GM21737 (cell line): ENCODE measurements around the gene RAB11B.
"Not testable (repeated sequence)": the region's sequence is repeated elsewhere in the genome, so short reads cannot be mapped to it uniquely, and the experiment has no call there.

Experiments
- ATAC-seq: cut with Tn5 transposase; IDR thresholded peaks from one replicate; pipeline ENCODE4 v1.9.1; 2021; ENCODE audit warnings: mild to moderate bottlenecking, moderate library complexity; ENCODE audit not compliant: unreplicated experiment

The RAB11B gene

DNA sequence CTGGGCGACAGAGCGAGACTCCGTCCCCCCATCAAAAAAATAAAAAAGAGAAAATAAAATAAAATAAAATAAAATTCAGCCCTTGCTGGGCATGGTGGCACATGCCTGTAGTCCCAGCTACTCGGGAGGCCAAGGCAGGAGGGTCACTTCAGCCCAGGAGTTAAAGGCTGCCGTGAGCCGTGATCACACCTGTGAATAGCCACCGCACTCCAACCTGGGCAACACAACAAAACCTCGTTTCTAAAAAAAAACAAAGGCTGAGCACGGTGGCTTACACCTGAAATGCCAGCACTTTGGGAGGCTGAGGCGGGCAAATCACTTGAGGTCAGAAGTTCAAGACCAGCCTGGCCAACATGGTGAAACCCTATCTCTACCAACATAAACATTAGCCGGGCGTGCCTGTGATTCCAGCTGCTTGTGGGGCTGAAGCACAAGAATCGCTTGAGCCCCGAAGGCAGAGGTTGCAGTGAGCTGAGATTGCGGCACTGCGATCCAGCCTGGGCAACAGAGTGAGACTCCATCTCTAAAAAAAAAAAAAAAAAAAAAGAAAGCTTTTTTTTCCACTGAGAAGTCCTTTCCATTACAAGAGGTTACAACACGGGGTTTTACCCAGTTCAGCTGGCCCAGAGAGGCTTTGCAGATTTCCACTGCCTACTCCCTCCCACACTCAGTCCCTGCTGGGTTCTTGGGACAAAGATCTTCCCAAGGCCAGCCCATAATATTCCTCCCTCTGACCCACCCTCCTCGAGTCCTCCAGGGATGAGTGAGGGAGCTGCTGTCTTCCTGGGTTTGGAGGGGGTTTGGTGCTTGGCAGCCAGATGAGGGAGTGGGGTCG is 19.8 kb upstream of the RAB11B start:
- no peak for ATAC-seq

GRCh38 chr19:8371011-8371804 is 19.0 kb upstream of the RAB11B start:
- ATAC-seq: no peak

DNA sequence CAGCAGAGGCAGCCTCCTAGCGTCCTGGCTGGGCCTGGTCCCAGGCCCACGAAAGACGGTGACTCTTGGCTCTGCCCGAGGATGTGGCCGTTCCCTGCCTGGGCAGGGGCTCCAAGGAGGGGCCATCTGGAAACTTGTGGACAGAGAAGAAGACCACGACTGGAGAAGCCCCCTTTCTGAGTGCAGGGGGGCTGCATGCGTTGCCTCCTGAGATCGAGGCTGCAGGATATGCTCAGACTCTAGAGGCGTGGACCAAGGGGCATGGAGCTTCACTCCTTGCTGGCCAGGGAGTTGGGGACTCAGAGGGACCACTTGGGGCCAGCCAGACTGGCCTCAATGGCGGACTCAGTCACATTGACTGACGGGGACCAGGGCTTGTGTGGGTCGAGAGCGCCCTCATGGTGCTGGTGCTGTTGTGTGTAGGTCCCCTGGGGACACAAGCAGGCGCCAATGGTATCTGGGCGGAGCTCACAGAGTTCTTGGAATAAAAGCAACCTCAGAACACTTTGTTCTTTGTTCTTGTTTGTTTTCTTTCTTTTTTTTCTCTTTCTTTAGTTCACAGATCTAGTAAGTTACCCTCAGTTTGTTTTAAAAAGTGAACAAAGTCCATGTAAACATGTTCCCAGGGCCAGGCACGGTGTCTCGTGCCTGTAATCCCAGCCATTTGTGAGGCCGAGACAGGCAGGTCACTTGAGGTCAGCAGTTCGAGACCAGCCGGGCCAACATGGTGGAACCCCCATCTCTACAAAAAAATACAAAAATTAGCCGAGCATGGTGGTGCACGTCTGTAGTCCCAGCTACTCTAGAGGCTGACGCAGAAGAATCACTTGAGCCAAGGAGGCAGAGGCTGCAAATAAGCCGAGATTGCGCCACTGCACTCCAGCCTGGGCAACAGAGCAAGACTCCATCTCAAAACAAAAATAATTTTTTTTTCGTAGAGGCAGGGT is 16.0 kb upstream of the RAB11B start:
- ATAC-seq: no peak

DNA sequence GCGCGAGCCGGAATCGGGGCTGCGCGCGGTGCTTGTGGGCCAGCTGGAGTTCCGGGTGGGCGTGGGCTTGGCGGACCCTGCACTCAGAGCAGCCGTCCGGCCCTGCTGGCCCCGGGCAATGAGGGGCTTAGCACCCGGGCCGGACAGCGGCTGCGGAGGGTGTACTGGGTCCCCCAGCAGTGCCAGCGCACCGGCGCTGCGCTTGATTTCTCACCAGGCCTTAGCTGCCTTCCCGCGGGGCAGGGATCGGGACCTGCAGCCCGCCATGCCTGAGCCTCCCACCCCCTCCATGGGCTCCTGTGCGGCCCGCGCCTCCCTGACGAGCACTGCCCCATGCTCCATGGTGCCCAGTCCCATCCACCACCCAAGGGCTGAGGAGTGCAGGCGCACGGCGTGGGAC is 14.4 kb upstream of the RAB11B start:
- ATAC-seq: not testable (repeated sequence)

GRCh38 chr19:8376373-8376974 is 13.7 kb upstream of the RAB11B start:
- ATAC-seq: not testable (repeated sequence)

- no peak for ATAC-seq
Measured at GRCh38 chr19:8377598-8377997, 12.6 kb upstream of the RAB11B start.

DNA sequence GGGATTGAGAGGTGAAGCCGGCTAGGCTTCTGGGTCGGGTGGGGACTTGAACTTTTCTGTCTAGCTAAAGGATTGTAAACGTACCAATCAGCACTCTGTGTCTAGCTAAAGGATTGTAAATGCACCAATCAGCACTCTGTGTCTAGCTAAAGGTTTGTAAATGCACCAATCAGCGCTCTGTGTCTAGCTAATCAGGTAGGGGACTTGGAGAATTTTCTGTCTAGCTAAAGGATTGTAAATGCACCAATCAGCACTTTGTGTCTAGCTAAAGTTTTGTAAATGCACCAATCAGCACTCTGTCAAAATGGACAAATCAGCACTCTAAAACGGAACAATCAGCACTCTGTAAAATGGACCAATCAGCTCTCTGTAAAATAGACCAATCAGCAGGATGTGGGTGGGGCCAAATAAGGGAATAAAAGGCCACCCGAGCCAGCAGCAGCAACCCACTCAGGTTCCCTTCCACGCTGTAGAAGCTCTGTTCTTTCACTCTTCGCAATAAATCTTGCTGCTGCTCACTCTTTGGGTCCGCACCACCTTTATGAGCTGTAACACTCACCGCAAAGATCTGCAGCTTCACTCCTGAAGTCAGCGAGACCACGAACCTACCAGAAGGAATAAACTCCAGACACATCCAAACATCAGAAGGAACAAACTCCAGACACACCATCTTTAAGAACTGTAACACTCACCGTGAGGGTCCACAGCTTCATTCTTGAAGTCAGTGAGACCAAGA is 10.8 kb upstream of the RAB11B start:
- ATAC-seq: not testable (repeated sequence)

DNA sequence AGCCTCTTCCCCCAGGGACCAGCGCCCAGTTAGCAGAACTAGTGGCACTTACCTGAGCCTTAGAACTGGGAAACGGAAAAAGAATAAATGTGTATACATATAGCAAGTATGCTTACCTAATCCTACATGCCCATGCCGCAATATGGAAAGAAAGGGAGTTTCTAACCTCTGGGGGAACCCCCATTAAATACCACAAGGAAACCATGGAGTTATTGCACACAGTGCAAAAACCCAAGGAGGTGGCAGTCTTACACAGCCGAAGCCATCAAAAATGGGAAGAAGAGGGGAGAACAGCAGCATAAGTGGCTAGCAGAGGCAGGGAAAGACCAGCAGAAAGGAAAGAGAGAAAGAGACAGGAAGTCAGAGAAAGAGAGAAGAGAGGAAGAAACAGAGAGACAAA is 5.6 kb upstream of the RAB11B start:
- ATAC-seq: not testable (repeated sequence)

DNA sequence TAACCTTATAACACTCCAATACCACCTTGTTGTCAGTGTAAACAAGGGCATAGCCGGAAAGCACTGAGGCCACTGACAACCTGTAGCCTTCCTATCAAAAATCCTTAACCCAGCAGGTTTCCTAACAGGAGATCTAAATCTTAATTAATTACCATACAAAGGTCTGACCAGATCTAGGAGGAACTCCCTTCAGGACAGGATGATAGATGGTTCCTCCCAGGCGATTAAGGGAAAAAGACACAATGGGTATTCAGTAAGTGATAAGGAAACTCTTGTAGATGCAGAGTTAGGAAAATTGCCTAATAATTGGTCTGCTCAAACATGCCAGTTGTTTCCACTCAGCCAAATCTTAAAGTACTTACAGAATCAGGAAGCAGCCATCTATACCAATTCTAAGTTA is 5.1 kb upstream of the RAB11B start:
- not testable (repeated sequence) for ATAC-seq

DNA sequence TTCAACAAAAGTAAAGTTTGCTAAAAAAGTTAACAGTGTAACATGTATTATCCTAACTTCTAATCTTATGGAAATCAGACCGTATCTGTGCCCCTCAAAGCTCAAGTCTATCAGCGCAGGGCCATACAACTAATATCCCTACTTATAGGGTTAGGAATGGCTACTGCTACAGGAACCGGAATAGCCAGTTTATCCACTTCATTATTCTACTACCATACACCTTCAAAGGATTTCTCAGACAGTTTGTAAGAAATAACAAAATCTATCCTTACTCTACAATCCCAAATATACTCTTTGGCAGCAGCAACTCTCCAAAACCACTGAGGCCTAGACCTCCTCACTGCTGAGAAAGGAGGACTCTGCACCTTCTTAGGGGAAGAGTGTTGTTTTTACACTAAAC is 4.6 kb upstream of the RAB11B start:
- ATAC-seq: not testable (repeated sequence)

DNA sequence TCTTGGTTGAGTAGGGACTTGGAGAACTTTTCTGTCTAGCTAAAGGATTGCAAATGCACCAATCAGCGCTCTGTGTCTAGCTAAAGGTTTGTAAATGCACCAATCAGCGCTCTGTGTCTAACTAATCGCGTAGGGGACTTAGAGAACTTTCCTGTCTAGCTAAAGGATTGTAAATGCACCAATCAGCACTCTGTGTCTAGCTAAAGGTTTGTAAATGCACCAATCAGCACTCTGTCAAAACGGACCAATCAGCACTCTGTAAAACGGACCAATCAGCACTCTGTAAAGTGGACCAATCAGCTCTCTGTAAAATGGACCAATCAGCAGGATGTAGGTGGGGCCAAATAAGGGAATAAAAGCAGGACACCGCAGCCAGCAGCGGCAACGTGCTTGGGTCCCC is 3.7 kb upstream of the RAB11B start:
- not testable (repeated sequence) for ATAC-seq

DNA sequence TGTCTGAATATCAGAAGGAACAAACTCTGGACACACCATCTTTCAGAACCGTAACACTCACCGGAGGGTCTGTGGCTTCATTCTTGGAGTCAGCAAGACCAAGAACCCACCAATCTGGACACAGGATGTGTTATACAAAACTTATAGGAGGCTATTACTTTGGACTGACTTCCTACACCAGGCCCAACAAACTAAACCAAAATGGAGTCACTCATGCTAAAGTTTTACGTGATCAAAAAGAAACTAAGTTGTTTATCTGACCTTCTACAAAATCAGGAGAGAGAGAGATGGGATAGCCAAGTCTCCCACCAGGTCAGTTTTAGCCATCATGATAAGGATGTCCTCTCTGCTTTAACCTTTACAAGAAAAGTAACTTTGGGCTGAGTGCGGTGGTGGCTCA is 3.2 kb upstream of the RAB11B start:
- ATAC-seq: no peak

- ATAC-seq: no peak
Measured at GRCh38 chr19:8387688-8388611, 2.2 kb upstream of the RAB11B start.

DNA sequence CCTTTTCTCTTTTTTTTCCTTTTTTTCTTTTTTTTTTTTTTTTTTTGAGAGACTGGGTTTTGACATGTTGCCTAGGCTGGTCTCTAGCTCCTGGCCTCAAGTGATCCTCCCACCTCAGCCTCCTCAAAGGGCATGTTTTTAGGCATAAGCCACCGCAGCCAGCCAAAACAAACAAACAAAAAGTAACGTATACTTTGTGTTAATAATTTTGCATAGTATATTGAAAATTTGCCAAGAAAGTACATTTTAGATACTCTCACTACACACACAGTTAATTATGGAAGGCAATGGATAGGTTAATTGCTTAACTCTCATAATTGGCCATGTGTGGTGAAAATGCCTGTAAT is 1.6 kb upstream of the RAB11B start:
- no peak for ATAC-seq

- peak; percentile 38 for ATAC-seq
Measured at GRCh38 chr19:8390617-8390981, 439 bp downstream of the RAB11B start.

DNA sequence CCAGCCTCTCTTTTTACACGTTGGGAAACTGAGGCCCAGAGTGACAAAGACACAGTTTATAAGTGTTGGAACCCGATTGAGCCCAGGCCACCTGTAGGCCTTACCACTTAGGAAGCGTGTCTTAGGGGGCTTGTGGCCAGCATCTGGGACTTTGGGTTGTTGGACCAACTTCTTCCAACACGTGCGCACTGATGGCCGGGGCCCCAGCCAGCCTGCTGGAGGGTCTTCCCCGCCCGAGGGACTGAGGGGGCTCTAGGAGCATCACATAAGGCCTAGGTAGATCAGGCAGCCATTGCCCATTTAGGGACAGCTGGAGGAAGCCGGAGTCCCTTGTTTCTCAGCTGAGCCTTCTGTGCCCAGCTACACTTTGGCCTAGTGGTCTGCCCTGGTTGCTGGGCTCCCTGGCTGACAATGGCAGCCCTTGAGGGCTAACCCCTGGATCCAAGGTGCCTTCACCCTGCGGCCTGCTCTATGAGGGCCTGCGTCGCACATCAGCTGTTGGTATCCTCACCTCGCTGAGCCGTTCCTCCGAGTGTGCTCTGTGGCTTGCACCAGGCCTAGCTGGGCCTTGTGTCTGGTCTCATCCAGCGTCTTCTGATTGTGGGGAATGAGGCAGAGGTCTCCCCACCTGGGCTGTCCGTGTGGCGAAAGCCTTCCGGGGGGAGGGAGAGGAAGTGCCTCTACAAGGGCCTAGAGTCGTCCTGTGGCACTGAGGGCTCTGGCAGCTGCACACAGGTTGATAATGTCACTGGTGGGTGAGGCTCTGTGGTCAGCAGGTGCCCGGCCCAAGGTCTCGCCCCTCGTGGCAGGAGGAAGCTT is 1.2 kb downstream of the RAB11B start:
- no peak for ATAC-seq

GRCh38 chr19:8392017-8392591 is 1.9 kb downstream of the RAB11B start:
- no peak for ATAC-seq
